GM23338 (cell line): Measurements from ENCODE around the gene COQ10A. TPM values are rescaled to one million over a fixed set of nuclear protein-coding genes. Genes with fewer than 3 reads are reported as not detected.

Experiments
- ATAC-seq: fragments of 200-7000 bp; cut with Tn5 transposase; 3 replicates; pipeline ENCODE4 v1.9.1; 2020
- DNase-seq: peaks from one replicate; pipeline ENCODE4 v3.0.0-alpha.2; 2015; ENCODE audit warnings: low spot score
- H2AFZ ChIP-seq: fragments of 200-600 bp; sonication (generic); 2 replicates; pipeline ENCODE4 v1.8.0; 2016; ENCODE audit warnings: antibody characterized with exemption, mild to moderate bottlenecking, moderate library complexity
- H3F3A ChIP-seq: fragments of 200-600 bp; sonication (generic); replicated peaks from 2 replicates; pipeline ENCODE4 v1.8.0; 2017; ENCODE audit warnings: antibody characterized with exemption, mixed run types, low read depth
- H3K27ac ChIP-seq: fragments of 200-600 bp; sonication (generic); 2 replicates; pipeline ENCODE4 v1.6.1; 2016; ENCODE audit warnings: low read depth
- H3K27me3 ChIP-seq: fragments of 200-600 bp; sonication (generic); 2 replicates; pipeline ENCODE4 v1.8.0; 2016; ENCODE audit warnings: mild to moderate bottlenecking, mixed run types, moderate library complexity; ENCODE audit not compliant: insufficient read depth
- H3K36me3 ChIP-seq: fragments of 200-600 bp; sonication (generic); 2 replicates; pipeline ENCODE4 v1.8.0; 2016; ENCODE audit warnings: mild to moderate bottlenecking; ENCODE audit not compliant: insufficient read depth
- H3K4me1 ChIP-seq: fragments of 200-600 bp; sonication (generic); 2 replicates; pipeline ENCODE4 v1.8.0; 2016; ENCODE audit warnings: mild to moderate bottlenecking, moderate library complexity; ENCODE audit not compliant: insufficient read depth
- H3K4me2 ChIP-seq: fragments of 200-600 bp; sonication (generic); 2 replicates; pipeline ENCODE4 v1.7.1; 2017; ENCODE audit warnings: mixed run types
- H3K4me3 ChIP-seq: fragments of 200-600 bp; sonication (generic); 2 replicates; pipeline ENCODE4 v1.6.1; 2016; ENCODE audit warnings: mixed run types
- H3K79me2 ChIP-seq: fragments of 200-600 bp; sonication (generic); replicated peaks from 2 replicates; pipeline ENCODE4 v1.8.0; 2017; ENCODE audit warnings: mild to moderate bottlenecking; ENCODE audit not compliant: insufficient read depth
- H3K9me2 ChIP-seq: fragments of 200-600 bp; sonication (generic); 2 replicates; pipeline ENCODE4 v1.8.0; 2017; ENCODE audit not compliant: insufficient read depth
- H4K20me1 ChIP-seq: fragments of 200-600 bp; sonication (generic); replicated peaks from 2 replicates; pipeline ENCODE4 v1.8.0; 2017; ENCODE audit warnings: mild to moderate bottlenecking; ENCODE audit not compliant: insufficient read depth
- H3K27ac Mint-ChIP-seq: 2 replicates; pipeline ENCODE4 v1.8.0; 2020; ENCODE audit warnings: inconsistent platforms, mild to moderate bottlenecking, moderate library complexity, mixed read lengths
- H3K27me3 Mint-ChIP-seq: 3 replicates; pipeline ENCODE4 v1.8.0; 2022; ENCODE audit warnings: low read depth, mild to moderate bottlenecking, moderate library complexity, mixed read lengths, inconsistent platforms; ENCODE audit not compliant: insufficient read depth, poor library complexity
- H3K36me3 Mint-ChIP-seq: 3 replicates; pipeline ENCODE4 v1.8.0; 2021; ENCODE audit warnings: low read depth, mild to moderate bottlenecking, inconsistent platforms, moderate library complexity, mixed read lengths
- H3K4me1 Mint-ChIP-seq: 3 replicates; pipeline ENCODE4 v1.8.0; 2020; ENCODE audit warnings: mild to moderate bottlenecking, inconsistent platforms, mixed read lengths
- H3K4me3 Mint-ChIP-seq: 3 replicates; pipeline ENCODE4 v1.8.0; 2021; ENCODE audit warnings: moderate library complexity, mild to moderate bottlenecking, inconsistent platforms, mixed read lengths
- H3K9me3 Mint-ChIP-seq: 3 replicates; pipeline ENCODE4 v1.8.0; 2020; ENCODE audit warnings: moderate library complexity, mild to moderate bottlenecking, inconsistent platforms, mixed read lengths
- CREB1 ChIP-seq: fragments of 250-450 bp; sonication (Bioruptor Pico); IDR thresholded peaks from 2 replicates; pipeline ENCODE4 v1.5.0; 2020; ENCODE audit warnings: low read depth, mild to moderate bottlenecking, moderate library complexity
- CTCF ChIP-seq, 2 experiments: fragments of 200-600 bp in 1 of 2; sonication (generic) in 1 of 2; conservative IDR thresholded peaks; 2 replicates each; pipeline versions ENCODE4 v1.5.1 to v1.6.1; 2016 to 2017; ENCODE audit warnings: antibody characterized with exemption in 2 of 2, low read depth in 2 of 2, mild to moderate bottlenecking in 2 of 2, moderate library complexity in 1 of 2
- EZH2 ChIP-seq: fragments of 200-600 bp; sonication (generic); IDR thresholded peaks from one replicate; pipeline ENCODE4 v1.8.0; 2017; ENCODE audit warnings: antibody characterized with exemption, mild to moderate bottlenecking, low read depth; ENCODE audit not compliant: unreplicated experiment
- EZH2phosphoT487 ChIP-seq: fragments of 200-600 bp; sonication (generic); IDR thresholded peaks from one replicate; pipeline ENCODE4 v1.8.1; 2018; ENCODE audit warnings: antibody characterized with exemption; ENCODE audit not compliant: unreplicated experiment
- POLR2AphosphoS5 ChIP-seq: IDR thresholded peaks from 2 replicates; pipeline ENCODE4 v1.6.1; 2016; ENCODE audit warnings: antibody characterized with exemption, low read depth
- STAT1 ChIP-seq: IDR thresholded peaks from one replicate; pipeline ENCODE4 v1.6.1; 2016; ENCODE audit warnings: antibody characterized with exemption; ENCODE audit not compliant: unreplicated experiment
- ZNF114 ChIP-seq: fragments of 250-450 bp; sonication (Bioruptor Pico); IDR thresholded peaks from 2 replicates; pipeline ENCODE4 v1.5.0; 2020; ENCODE audit warnings: mild to moderate bottlenecking, moderate library complexity
- ZNF462 ChIP-seq: fragments of 250-450 bp; sonication (Bioruptor Pico); IDR thresholded peaks from 2 replicates; pipeline ENCODE4 v1.5.0; 2020; ENCODE audit warnings: mild to moderate bottlenecking, moderate library complexity
- polyA plus RNA-seq: library from polyadenylated mRNA; unstranded; fragments of >200 nt; fragmentation: Nextera tagmentation; extraction: Ambion mirVana; gene quantifications from 2 replicates; pipeline ENCODE4 v1.2.1, GENCODE V29; 2016
- total RNA-seq: library from RNA; depleted of rRNA; stranded (reverse); fragments of >200 nt; shearing (Covaris generic); gene quantifications from 2 replicates; pipeline ENCODE4 v1.2.3, GENCODE V29; 2014

COQ10A gene
- total and polyA plus RNA-seq, 2 experiments from 2014 or later, result 12.8 to 15.2 TPM

GRCh38 chr12:56307221-56307965 is 40.7 kb downstream of the COQ10A start:
- H3K4me3 Mint-ChIP-seq, result no peak overlapping the region
- H3K27me3 Mint-ChIP-seq, result no peaks in the 10 kb centered on the region
- Histone ChIP-seq H3K36me3 (peaks cover 37% of the 10 kb centered on the region), H3K9me2 (no peaks in the 10 kb centered on the region), H3K27me3 (no peaks in the 10 kb centered on the region), H2AFZ (no peak overlapping the region), H3F3A (peaks cover 24% of the 10 kb centered on the region), H3K27ac (no peak overlapping the region), H3K4me2 (no peak overlapping the region), H3K4me1 (no peaks in the 10 kb centered on the region), H3K79me2 (no peaks in the 10 kb centered on the region), H4K20me1 (0 out of 2 replicates have a peak, but pooled peaks cover 6% of the 10 kb centered on the region), H3K4me3 (no peak overlapping the region)
- H3K4me1 Mint-ChIP-seq, result no peaks in the 10 kb centered on the region
- peaks cover 67% of the 10 kb centered on the region for H3K36me3 Mint-ChIP-seq
- no peaks in the 10 kb centered on the region for H3K9me3 Mint-ChIP-seq
- ATAC-seq (no peak), DNase-seq (no peak)
- H3K27ac Mint-ChIP-seq, result no peak overlapping the region
- TF ChIP-seq EZH2phosphoT487, result no peak
- TF ChIP-seq POLR2AphosphoS5, result no peak
- TF ChIP-seq CREB1, result no peak
- TF ChIP-seq EZH2, result no peak
- no peak for TF ChIP-seq ZNF462 (CRISPR knock-in tag)

GRCh38 chr12:56308714-56309113 is 42.0 kb downstream of the COQ10A start:
- H3K27ac Mint-ChIP-seq, result no peak overlapping the region
- H3K9me2 ChIP-seq, result no peaks in the 10 kb centered on the region
- DNase-seq (no peak), ATAC-seq (no peak)
- H3K4me3 Mint-ChIP-seq, result no peak overlapping the region
- H4K20me1 ChIP-seq, result 0 out of 2 replicates have a peak, but pooled peaks cover 8% of the 10 kb centered on the region
- H2AFZ ChIP-seq, result no peak overlapping the region
- no peaks in the 10 kb centered on the region for H3K27me3 ChIP-seq
- H3K27ac ChIP-seq, result no peak overlapping the region
- peaks cover 2% of the 10 kb centered on the region; the same call in 1 of the 2 replicates for H3K79me2 ChIP-seq
- peaks cover 16% of the 10 kb centered on the region for H3F3A ChIP-seq
- H3K4me1 Mint-ChIP-seq, result no peaks in the 10 kb centered on the region
- H3K4me2 ChIP-seq, result no peak overlapping the region
- no peak overlapping the region for H3K4me3 ChIP-seq
- no peak for TF ChIP-seq STAT1
- no peak for TF ChIP-seq ZNF114 (CRISPR knock-in tag)
- TF ChIP-seq EZH2phosphoT487, result no peak
- no peak for TF ChIP-seq CTCF (conservative IDR thresholded peaks at IDR 0.05; ENCODE audit: low read depth in 2 of 2)
- no peak for TF ChIP-seq POLR2AphosphoS5
- no peaks in the 10 kb centered on the region for H3K27me3 Mint-ChIP-seq
- H3K4me1 ChIP-seq, result no peaks in the 10 kb centered on the region
- peaks cover 78% of the 10 kb centered on the region for H3K36me3 Mint-ChIP-seq
- H3K9me3 Mint-ChIP-seq, result no peaks in the 10 kb centered on the region
- H3K36me3 ChIP-seq, result peaks cover 51% of the 10 kb centered on the region
